Nucleus accumbens (tissue), 56 donors: ENCODE measurements around the gene CRCP.
"Not testable (repeated sequence)": the region's sequence is repeated elsewhere in the genome, so short reads cannot be mapped to it uniquely, and the experiment has no call there.

Experiments
- DNase-seq, 56 donors: peaks; one replicate each; lab custom pipeline; 2025; lab: John Stamatoyannopoulos, UW

Gene CRCP

GRCh38 chr7:66114743-66115649 is at the start of gene CRCP:
CRCP (plus strand) TSS chr7:66114847; CDS start chr7:66114963, 116 bp downstream.
- peak in 55 of 56 donors; percentile 16 to 89 (median 70) for DNase-seq

- DNase-seq, result no peak
Observed at GRCh38 chr7:66069732-66070131, 44.9 kb upstream of the CRCP start.

GRCh38 chr7:66070222-66070621 is 44.4 kb upstream of the CRCP start:
- no peak for DNase-seq

- DNase-seq, result peak in 3 of 56 donors; percentile 5 to 33 (median 12)
Observed at GRCh38 chr7:66072208-66072607, 42.4 kb upstream of the CRCP start.

- DNase-seq, result peak; percentile 61 to 97 (median 89)
Observed at GRCh38 chr7:66075590-66076461, 38.8 kb upstream of the CRCP start, which contains the start of gene ASL. ASL (plus strand) TSS chr7:66075819; CDS start chr7:66076082, 263 bp downstream.

- no peak for DNase-seq
Observed at GRCh38 chr7:66076462-66077329, 38.0 kb upstream of the CRCP start.

GRCh38 chr7:66078067-66078466 is 36.6 kb upstream of the CRCP start:
- no peak for DNase-seq

- no peak for DNase-seq
Observed at GRCh38 chr7:66082083-66082482, 32.6 kb upstream of the CRCP start.

- no peak for DNase-seq
Observed at GRCh38 chr7:66082886-66083415, 31.7 kb upstream of the CRCP start.

GRCh38 chr7:66083677-66084076 is 31.0 kb upstream of the CRCP start:
- no peak for DNase-seq

- no peak for DNase-seq
Observed at GRCh38 chr7:66088861-66089838, 25.5 kb upstream of the CRCP start.

GRCh38 chr7:66092654-66093053 is 22.0 kb upstream of the CRCP start:
- no peak for DNase-seq

GRCh38 chr7:66095010-66095409 is 19.6 kb upstream of the CRCP start:
- no peak for DNase-seq

GRCh38 chr7:66099232-66099550 is 15.5 kb upstream of the CRCP start:
- no peak for DNase-seq

- DNase-seq, result peak in 49 of 56 donors; percentile 4 to 76 (median 39)
Observed at GRCh38 chr7:66099551-66100407, 14.9 kb upstream of the CRCP start.

GRCh38 chr7:66100408-66101050 is 14.1 kb upstream of the CRCP start:
- no peak for DNase-seq

- DNase-seq, result not testable (repeated sequence)
Observed at GRCh38 chr7:66102168-66102567, 12.5 kb upstream of the CRCP start.
